H54 (cell line): ENCODE data around the gene CPA2.

Experiments used
- DNase-seq: peaks from one replicate; pipeline ENCODE4 v3.0.0; 2011; ENCODE audit warnings: low spot score, mixed read lengths; ENCODE audit not compliant: insufficient read length
- FAIRE-seq: peaks from 3 replicates; lab custom pipeline; 2011; peaks lifted over from hg19 to GRCh38; lab: Jason Lieb, UNC
- POLR2A ChIP-seq: IDR thresholded peaks from 2 replicates; pipeline ENCODE4 v1.6.1; 2011; ENCODE audit warnings: low read depth, mild to moderate bottlenecking, low read length

CPA2 gene

DNA sequence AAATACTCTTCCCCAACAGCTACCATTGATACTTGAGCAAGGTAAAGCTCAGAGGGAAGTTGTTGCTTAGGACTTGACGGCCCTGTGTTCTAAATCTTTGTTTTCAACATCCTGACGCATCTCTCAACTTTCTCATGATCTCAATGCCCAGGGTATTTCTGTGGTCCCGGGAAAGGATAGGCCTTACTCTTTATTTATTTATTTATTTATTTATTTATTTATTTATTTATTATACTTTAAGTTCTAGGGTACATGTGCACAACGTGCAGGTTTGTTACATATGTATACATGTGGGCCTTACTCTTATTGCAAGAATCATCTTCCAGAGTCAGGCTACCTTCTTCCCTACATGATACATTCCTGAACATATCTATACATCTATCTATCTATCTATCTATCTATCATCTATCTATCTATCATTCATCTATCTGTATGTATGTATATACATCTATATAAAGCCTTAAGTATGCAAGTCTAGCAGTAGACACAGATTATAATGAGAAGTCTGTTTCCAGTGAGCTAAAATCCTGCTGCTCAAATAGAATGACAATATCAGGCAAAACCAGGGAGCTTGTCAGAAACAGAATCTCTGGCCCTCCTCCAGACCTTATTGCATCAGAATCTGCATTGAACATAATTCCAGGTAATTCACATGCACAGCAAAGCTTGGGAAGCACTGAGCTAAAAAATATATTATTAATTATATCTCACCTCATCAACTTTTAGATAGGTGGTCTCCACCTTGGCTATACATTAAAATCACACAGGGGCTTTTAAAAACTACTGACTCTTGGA lies 65.8 kb downstream of the CPA2 start:
- FAIRE-seq (no peak), DNase-seq (no peak)
- TF ChIP-seq POLR2A = no peak

DNA sequence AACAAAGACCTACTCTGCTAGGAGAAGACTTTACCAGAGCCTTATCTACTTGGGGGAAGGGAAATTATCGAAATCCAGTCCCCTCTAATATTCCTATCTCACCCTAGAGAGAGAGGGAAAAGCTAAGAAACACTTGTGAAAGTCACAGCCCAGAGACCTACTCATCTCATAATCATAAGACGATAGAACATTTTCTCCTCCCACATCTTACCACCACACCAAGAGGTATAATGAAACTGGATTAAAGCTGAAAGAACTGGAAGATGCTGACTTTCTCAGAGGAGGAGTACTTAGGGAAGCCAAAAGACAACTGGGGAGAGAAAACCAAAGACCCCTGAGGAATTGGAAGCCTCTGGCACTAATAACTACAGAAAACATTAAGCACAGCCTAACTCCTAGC lies 67.2 kb downstream of the CPA2 start:
- TF ChIP-seq POLR2A = no peak
- no peak for FAIRE-seq
- DNase-seq = no peak

DNA sequence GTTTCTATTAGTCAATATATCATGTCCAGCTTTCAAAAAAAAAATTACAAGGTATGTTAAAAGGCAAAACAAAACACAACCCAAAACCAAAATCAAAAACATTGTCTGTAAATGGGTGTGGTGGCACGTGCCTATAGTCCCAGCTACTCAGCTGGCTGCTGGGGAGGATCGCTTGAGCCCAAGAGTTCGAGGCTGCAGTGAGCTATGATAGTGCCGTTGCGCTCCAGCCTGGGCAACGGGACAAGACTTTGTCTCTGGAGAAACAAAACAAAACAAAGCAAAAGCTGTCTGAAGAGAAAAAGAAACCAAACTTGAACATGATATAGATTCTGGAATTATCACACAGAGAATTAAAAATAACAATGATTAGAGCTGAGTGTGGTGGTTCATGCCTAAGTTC lies 67.6 kb downstream of the CPA2 start:
- no peak for DNase-seq
- FAIRE-seq = no peak
- no peak for TF ChIP-seq POLR2A

DNA sequence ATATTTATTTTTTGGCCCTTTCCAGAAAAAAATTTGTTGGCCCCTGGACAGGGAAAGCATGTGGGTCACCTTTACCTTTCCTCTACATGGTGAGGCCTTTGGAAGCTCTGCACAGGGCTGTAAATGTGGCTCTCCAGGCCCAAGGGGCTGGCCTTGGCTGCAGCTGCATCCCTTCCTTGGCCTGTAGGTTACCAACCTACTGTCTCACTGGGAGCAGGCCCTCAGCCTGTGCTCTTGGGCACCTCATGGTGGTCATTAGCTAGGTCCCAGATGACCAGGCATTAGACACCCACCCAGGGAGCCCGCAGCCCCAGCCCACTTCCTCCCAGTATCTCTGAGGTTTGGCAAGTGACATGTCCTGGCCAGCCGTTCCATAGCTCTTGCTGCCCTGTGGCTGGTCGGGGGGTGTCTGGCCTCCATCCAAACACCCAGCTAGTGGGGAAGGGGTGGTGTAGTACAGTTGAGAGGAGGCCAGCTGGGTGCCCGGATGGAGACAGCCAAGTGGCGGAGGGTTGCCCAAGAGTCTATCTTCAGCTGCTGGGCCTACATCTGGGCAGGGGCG lies 70.8 kb downstream of the CPA2 start:
- DNase-seq (no peak), FAIRE-seq (no peak)
- no peak for TF ChIP-seq POLR2A

DNA sequence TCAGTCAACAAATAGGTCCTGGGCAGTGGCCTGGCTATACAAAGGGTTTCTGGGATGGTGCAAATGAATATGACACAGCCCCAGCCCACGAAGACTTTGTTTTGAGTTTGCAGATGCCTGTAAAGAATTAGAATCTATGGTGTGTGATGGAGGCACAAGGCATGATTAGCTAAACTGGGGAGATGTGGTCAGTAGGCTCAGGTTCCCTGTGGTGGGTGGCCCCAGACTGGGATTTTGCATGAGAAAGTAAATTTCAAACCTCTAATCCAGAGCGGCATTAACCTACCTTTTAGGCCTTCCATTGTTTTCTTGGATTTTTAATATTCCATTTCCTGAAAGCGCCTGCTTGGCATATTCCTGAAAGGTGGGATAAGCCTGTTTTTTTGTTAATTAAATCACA lies 71.6 kb downstream of the CPA2 start:
- TF ChIP-seq POLR2A = no peak
- DNase-seq (no peak), FAIRE-seq (no peak)
